GM19043 (cell line): ENCODE data around the gene MCRIP1.
"Not testable (repeated sequence)": the region's sequence is repeated elsewhere in the genome, so short reads cannot be mapped to it uniquely, and the experiment has no call there.

ENCODE experiments used
- ATAC-seq: cut with Tn5 transposase; IDR thresholded peaks from one replicate; pipeline ENCODE4 v1.9.1; 2021; ENCODE audit warnings: low read depth; ENCODE audit not compliant: unreplicated experiment

The MCRIP1 gene

DNA sequence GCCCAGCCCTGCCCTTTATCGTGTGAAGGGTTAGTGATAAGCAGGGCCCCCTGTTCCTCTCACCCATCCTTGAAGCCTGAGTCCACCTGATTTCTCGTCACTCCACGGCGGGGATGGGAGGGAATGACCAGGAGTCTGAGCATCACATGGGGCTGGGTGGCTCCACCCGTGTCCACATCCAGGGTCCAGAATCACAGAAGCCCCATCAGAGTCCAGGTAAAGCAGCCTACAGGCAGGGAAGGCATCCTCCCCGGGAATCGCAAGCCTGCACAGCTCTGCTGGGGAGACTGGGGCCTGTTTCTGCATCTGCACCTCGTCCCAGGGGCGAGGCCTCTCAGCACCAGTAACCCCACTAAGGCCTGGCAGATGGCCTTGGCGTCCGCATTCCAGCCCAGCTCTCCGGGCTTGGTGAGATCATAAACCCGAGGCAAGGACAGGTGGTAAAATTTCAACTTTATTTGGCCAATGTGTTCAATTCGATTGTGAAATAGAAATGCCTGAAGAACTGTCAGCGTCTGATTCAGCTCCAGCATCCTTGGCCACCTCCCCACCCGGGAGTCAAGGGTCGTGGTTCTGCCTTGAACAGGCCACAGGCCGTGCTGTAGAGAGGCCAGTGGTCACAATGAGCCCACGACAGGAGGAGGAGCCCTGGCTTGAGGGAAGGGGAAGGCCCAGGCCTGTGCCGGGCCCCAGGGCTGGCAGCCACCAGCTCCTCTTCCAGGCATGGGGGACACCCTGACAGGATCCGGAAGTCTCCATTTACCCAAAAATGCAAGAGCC, 9.8 kb upstream of the MCRIP1 start:
- no peak for ATAC-seq

DNA sequence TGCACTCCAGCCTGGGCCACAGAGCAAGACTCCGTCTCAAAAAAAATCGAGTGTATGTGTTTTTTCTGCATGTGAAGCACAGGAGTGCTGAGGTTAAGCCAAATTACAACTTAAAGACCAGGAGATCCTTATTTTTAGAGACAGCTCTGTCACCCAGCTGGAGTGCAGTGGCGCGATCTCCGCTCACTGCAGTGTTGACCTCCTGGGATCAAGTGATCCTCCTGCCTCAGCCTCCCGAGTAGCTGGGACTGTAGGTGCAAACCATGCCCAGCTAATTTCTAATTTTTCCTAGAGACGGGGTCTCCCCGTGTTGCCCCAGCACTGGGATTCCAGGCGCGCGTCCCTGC, 9.3 kb upstream of the MCRIP1 start:
- ATAC-seq: no peak

- ATAC-seq: no peak
These were observed 8.8 kb upstream of the MCRIP1 start for GRCh38 chr17:81841866-81842265.

- no peak for ATAC-seq
These were observed 8.0 kb upstream of the MCRIP1 start for GRCh38 chr17:81840826-81841778.

GRCh38 chr17:81840059-81840458, 7.0 kb upstream of the MCRIP1 start:
- not testable (repeated sequence) for ATAC-seq

GRCh38 chr17:81839301-81839700, 6.2 kb upstream of the MCRIP1 start:
- ATAC-seq: no peak

- ATAC-seq: no peak
These were observed 5.7 kb upstream of the MCRIP1 start for GRCh38 chr17:81838753-81839255.

GRCh38 chr17:81837641-81838040, 4.5 kb upstream of the MCRIP1 start:
- ATAC-seq: no peak

DNA sequence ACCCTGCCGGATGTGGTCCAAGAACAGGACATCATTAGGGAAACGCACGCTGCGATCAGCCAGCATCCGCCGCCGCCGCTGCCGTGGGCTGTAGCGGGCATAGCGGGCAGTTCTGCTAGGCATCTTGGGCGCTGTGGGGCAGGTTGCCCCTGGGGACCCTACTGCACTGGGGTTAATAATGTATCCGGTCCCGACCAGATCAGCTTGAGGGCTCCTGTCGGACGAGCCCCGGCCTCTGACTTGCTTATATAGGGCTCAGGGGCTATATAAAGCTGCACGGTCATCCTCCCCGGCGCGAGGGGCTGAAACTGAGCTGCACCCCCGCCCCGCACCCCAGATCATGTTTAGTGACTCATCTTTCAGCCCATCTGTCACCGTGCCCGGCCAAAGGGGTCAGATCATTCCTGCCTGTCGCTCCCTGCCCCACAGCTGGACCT, 1.8 kb upstream of the MCRIP1 start, which contains the start of gene PPP1R27:
TSS of gene PPP1R27 (minus strand) at position 220 of the 437 bp plus-strand sequence. CDS start at position 123, 97 bp downstream.
- ATAC-seq: no peak

DNA sequence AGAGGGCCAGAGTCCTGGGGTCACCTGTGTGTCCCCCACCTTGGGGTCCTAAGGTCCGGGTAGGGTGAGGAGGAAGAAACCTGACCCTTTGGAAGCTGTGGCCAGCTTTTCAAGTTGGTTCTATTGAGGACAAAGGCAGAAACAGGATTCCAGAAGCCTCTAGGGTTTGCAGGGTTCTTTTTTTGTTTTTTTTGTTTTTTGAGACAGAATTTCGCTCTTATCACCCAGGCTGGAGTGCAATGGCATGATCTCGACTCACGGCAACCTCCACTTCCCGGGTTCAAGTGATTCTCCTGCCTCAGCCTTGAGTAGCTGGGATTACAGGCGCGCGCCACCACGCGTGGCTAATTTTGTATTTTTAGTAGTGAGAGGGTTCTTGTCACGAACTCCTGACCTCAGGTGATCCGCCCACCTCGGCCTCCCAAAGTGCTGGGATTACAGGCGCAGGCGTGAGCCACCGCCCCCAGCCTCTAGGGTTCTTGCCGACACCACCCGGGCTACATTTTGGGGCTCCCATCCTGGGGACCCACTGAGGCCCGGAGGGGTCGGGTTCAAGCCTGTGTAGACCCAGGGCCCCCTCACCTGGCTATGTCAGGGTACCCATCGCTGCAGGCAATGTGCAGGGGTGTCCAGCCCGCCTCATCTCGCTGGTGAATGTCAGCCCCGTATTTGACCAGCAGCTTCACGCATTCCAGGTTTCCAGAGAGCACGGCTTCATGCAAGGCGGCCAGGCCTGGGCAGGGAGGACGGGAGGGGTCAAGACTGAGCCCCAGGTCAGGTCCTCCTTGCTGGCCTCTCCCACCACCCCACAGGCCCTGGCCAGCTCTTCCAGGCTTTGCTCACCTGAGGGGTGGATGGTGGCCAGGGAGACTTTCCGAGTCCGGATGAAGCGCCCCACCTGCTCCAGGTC, 1.1 kb upstream of the MCRIP1 start:
- ATAC-seq: no peak

DNA sequence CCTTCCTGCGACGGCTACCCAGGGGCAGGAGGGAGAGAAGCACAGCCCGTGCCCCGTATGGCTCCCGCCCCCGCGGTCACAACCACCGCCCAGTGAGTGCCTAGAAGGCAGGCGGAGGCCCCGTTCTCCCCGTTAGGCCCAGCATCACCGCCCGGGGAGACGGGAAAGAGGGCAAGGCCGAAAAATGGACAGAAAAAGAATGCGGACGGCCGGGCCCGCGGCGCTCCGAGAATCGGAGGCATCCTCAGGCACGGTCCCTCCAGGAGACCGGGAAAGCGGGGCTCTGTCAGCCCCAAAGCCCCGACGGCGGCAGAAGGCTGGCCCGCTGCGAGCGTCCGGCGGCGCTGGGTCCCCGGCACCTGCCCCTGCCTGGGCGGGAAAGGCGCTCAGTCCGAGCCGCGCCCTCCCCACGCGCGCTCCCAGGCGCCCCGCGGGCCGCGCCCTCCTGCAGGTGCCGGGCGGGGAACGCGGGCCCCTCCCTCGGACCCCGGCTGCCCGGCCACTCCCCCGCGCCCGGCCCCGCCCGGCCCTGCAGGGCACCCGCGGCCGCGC, 407 bp downstream of the MCRIP1 start:
- no peak for ATAC-seq

DNA sequence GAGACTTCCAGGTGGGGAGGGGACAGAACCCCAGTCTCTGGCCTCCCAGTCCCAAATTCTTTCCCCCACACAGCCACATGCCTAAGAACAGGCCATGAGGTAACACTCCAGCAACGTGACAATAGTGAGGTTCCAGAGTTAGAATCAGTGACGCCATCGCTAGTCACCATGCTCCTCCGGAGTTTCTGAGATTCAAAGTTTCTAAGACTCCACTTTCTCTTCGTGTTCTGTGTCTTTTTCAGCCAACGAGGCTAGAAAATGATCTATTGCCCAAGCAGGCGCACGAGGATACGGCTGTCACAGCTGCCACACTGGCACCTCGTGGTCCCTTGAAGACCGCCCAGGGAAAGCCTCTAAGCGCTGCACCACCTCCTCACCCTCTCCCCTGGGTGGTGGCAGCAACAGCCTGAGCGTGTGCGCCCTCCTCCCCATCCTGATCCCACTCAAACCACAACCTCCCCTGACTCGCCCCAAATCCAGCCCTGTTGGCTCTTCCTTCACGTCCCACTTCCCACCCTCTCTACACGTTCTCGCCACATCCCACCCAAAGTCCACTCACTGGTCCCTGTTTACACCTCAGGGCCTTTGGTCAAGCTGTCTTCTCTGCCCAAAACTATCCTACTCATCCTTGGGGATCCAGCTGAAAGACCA, 1.0 kb downstream of the MCRIP1 start:
- ATAC-seq: no peak

GRCh38 chr17:81831563-81831956, 1.5 kb downstream of the MCRIP1 start:
- ATAC-seq: no peak

GRCh38 chr17:81829858-81830257, 3.2 kb downstream of the MCRIP1 start:
- no peak for ATAC-seq

DNA sequence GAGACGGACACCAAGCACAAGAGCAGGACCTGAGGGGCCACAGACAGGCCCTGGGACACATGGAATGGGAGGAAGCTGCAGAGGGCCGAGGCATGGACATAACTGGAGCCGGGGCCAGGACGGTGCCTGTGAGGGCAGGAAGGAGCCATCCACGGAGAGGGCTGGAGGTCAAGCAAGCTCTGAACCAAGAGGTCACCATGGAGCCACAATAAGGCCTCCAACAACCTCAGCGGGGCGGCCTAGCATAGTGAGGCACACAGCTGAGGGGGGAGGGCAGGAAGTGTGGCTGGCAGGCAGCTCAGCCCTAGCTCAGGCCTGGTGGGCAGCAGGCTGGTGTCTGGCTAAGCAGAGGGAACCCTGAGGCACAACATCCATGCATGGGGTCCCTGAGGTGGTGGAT, 4.4 kb downstream of the MCRIP1 start:
- ATAC-seq: no peak

GRCh38 chr17:81825841-81826466, 7.1 kb downstream of the MCRIP1 start:
- no peak for ATAC-seq

GRCh38 chr17:81824595-81824994, 8.5 kb downstream of the MCRIP1 start:
- no peak for ATAC-seq

DNA sequence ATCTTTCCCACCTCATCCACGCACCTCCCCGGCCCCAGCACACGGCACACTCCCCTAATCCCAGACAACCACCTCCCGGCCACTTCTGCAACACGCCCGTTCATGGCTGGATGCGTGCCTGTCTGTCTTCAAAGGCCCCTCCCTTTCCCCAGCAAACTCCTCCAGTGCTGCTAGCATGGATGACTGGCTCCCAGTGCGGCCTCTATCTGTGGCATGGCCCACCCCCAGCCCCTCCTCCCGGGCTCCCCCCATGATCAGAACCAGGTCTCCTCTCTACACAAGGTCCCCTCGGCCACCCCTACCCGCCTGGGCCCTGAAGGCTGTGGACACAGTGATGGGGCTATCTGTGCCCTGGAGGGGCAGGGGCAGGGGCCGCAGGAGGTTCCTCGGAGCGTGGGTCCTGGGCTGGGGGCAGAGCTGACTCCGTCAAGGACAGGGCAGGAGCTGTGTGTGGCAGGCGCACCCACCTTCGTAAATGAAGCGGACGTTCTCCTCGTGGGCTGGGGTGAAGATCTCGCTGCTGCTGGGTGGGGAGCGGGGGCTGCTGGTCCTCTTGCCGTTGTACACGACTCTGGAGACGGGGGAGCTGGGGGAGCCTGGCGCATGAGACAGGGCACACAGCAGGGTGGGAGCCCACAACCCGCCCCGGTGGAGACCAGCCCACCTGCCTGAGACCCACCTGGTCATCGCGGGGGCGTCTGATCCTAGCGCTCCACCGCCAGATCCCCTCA, 9.1 kb downstream of the MCRIP1 start:
- no peak for ATAC-seq
